ENCODE data around the gene AUTS2.

GRCh38 chr7:70210936-70211310 lies 612.6 kb downstream of the AUTS2 start:
- TF ChIP-seq SCRT1 (tag by site-specific recombination; IDR thresholded peaks at IDR 0.05; ENCODE audit: borderline replicate concordance): no peak
- TF ChIP-seq OVOL3 (tag by site-specific recombination; IDR thresholded peaks at IDR 0.05): no peak
- TF ChIP-seq, protein P1, sequence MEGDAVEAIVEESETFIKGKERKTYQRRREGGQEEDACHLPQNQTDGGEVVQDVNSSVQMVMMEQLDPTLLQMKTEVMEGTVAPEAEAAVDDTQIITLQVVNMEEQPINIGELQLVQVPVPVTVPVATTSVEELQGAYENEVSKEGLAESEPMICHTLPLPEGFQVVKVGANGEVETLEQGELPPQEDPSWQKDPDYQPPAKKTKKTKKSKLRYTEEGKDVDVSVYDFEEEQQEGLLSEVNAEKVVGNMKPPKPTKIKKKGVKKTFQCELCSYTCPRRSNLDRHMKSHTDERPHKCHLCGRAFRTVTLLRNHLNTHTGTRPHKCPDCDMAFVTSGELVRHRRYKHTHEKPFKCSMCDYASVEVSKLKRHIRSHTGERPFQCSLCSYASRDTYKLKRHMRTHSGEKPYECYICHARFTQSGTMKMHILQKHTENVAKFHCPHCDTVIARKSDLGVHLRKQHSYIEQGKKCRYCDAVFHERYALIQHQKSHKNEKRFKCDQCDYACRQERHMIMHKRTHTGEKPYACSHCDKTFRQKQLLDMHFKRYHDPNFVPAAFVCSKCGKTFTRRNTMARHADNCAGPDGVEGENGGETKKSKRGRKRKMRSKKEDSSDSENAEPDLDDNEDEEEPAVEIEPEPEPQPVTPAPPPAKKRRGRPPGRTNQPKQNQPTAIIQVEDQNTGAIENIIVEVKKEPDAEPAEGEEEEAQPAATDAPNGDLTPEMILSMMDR (tag by site-specific recombination; IDR thresholded peaks at IDR 0.05): no peak
- no peak for TF ChIP-seq ZNF146 (tag by site-specific recombination; IDR thresholded peaks at IDR 0.05)
- no peak for TF ChIP-seq YY1 (tag by site-specific recombination; IDR thresholded peaks at IDR 0.05)
- TF ChIP-seq ZNF211 (tag by site-specific recombination; IDR thresholded peaks at IDR 0.05; ENCODE audit: low read depth): no peak
- TF ChIP-seq, protein P2, sequence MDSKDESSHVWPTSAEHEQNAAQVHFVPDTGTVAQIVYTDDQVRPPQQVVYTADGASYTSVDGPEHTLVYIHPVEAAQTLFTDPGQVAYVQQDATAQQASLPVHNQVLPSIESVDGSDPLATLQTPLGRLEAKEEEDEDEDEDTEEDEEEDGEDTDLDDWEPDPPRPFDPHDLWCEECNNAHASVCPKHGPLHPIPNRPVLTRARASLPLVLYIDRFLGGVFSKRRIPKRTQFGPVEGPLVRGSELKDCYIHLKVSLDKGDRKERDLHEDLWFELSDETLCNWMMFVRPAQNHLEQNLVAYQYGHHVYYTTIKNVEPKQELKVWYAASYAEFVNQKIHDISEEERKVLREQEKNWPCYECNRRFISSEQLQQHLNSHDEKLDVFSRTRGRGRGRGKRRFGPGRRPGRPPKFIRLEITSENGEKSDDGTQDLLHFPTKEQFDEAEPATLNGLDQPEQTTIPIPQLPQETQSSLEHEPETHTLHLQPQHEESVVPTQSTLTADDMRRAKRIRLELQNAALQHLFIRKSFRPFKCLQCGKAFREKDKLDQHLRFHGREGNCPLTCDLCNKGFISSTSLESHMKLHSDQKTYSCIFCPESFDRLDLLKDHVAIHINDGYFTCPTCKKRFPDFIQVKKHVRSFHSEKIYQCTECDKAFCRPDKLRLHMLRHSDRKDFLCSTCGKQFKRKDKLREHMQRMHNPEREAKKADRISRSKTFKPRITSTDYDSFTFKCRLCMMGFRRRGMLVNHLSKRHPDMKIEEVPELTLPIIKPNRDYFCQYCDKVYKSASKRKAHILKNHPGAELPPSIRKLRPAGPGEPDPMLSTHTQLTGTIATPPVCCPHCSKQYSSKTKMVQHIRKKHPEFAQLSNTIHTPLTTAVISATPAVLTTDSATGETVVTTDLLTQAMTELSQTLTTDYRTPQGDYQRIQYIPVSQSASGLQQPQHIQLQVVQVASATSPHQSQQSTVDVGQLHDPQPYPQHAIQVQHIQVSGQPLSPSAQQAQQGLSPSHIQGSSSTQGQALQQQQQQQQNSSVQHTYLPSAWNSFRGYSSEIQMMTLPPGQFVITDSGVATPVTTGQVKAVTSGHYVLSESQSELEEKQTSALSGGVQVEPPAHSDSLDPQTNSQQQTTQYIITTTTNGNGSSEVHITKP (tag by site-specific recombination; IDR thresholded peaks at IDR 0.05): no peak
- TF ChIP-seq KLF8 (tag by site-specific recombination; IDR thresholded peaks at IDR 0.05): no peak
- TF ChIP-seq ZNF114 (tag by site-specific recombination; IDR thresholded peaks at IDR 0.05): no peak
- TF ChIP-seq HIC1 (tag by site-specific recombination; IDR thresholded peaks at IDR 0.05): no peak
- TF ChIP-seq, protein P3, sequence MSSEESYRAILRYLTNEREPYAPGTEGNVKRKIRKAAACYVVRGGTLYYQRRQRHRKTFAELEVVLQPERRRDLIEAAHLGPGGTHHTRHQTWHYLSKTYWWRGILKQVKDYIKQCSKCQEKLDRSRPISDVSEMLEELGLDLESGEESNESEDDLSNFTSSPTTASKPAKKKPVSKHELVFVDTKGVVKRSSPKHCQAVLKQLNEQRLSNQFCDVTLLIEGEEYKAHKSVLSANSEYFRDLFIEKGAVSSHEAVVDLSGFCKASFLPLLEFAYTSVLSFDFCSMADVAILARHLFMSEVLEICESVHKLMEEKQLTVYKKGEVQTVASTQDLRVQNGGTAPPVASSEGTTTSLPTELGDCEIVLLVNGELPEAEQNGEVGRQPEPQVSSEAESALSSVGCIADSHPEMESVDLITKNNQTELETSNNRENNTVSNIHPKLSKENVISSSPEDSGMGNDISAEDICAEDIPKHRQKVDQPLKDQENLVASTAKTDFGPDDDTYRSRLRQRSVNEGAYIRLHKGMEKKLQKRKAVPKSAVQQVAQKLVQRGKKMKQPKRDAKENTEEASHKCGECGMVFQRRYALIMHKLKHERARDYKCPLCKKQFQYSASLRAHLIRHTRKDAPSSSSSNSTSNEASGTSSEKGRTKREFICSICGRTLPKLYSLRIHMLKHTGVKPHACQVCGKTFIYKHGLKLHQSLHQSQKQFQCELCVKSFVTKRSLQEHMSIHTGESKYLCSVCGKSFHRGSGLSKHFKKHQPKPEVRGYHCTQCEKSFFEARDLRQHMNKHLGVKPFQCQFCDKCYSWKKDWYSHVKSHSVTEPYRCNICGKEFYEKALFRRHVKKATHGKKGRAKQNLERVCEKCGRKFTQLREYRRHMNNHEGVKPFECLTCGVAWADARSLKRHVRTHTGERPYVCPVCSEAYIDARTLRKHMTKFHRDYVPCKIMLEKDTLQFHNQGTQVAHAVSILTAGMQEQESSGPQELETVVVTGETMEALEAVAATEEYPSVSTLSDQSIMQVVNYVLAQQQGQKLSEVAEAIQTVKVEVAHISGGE (tag by site-specific recombination; conservative IDR thresholded peaks at IDR 0.05; ENCODE audit: low read depth): no peak
- TF ChIP-seq KLF1 (tag by site-specific recombination; IDR thresholded peaks at IDR 0.05): no peak
- no peak for TF ChIP-seq ZNF792 (tag by site-specific recombination; IDR thresholded peaks at IDR 0.05)
